ENCODE measurements around the gene POC1A. TPM values are rescaled to one million over a fixed set of nuclear protein-coding genes. Genes with fewer than 3 reads are reported as not detected.

Gene POC1A
- total and polyA plus RNA-seq, 4 experiments from 2014 or later, result 0.36 to 2.4 (median 1.0) TPM

DNA sequence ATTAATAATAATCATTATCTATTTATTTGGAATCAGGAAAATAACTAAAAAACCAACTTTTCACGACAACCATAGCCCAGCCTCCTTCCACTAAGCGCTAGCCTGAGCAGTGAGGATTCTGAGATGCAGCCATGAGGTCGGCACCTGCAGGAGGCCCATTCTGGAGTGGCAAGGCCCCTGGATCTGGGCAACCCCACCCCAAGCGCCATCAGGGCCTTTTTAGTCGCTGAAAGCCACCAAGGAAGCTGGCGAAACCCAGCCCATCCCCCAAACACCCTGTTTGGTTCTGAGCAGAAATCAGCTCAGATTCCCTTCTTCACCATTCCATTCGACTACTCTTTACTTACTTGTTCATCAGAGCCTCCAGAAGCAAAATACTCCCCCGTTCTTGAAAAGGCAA, 29.5 kb downstream of the POC1A start:
- H3K36me3 ChIP-seq (ENCODE audit: insufficient read depth, low read length), result no peaks in the 10 kb centered on the region
- H3K4me1 ChIP-seq (ENCODE audit: insufficient read depth, low read length), result no peaks in the 10 kb centered on the region
- Mint-ChIP-seq H3K27me3 (no peaks in the 10 kb centered on the region), H3K27ac (no peak overlapping the region), H3K9me3 (no peaks in the 10 kb centered on the region), H3K4me3 (no peak overlapping the region), H3K36me3 (no peaks in the 10 kb centered on the region), H3K4me1 (no peaks in the 10 kb centered on the region)
- intact Hi-C loops (cut with micrococcal nuclease), result no loop called here
- H3K27ac ChIP-seq (ENCODE audit: low read depth, low read length), result no peak overlapping the region
- ChIA-PET CTCF (ENCODE audit: partially characterized antibody) (interaction anchor here (0.9 to 9.1 kb wide), 5 partner anchors 15 to 183 kb away, joined by 3 to 132 read pairs (median 4); partner anchors contain the start of genes PARP3 and RRP9), POLR2A (ENCODE audit: partially characterized antibody) (no interaction called here)
- no peaks in the 10 kb centered on the region for H3K9me3 ChIP-seq (ENCODE audit: control insufficient read depth in 1 of 2, low read length in 2 of 2)
- H3K4me3 ChIP-seq (ENCODE audit: low read length in 2 of 2), result no peak overlapping the region
- DNase-seq, result no peak
- no peaks in the 10 kb centered on the region for H3K27me3 ChIP-seq (ENCODE audit: insufficient read depth, low read length)

- POLR2A ChIA-PET (ENCODE audit: partially characterized antibody), result interaction anchor here (2.0 kb wide), 1 partner anchor 123 kb away, joined by 10 read pairs; no protein-coding TSS in a partner anchor
Observed at GRCh38 chr3:52124126-52124525, 30.1 kb downstream of the POC1A start.

DNA sequence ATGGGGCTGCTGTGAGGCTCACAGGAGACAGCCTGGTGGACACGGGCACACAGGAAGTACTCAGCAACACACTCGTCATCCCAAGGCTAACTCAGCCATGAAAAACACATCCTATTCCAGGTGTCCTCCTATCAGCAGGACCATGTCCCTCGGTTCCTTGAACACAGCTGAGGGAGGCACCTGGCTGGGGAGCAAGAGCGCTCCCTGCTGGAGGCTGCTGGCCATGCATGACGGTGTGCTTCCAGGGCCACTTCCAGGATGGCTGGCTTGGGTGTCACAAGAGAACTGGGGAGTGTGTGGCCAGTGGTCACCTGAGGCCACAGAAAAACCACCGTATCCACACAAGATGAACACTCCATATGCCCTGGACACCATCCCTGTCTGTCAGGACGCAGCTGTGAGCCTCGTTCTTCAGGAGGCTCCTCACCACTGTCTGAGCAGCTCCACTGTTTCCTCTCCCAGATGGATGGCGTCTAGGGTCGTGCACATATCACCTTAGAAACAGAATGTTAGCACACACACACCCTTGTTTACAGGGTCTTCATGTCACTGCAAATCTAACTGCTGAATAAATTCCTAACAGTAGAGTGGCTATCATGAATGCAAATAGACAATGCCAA, 31.0 kb downstream of the POC1A start:
- no peaks in the 10 kb centered on the region for H3K36me3 ChIP-seq (ENCODE audit: insufficient read depth, low read length)
- H3K4me1 ChIP-seq (ENCODE audit: insufficient read depth, low read length), result no peaks in the 10 kb centered on the region
- Mint-ChIP-seq H3K27ac (no peak overlapping the region), H3K9me3 (no peaks in the 10 kb centered on the region), H3K36me3 (no peaks in the 10 kb centered on the region), H3K27me3 (no peaks in the 10 kb centered on the region), H3K4me1 (no peaks in the 10 kb centered on the region), H3K4me3 (no peak overlapping the region)
- ChIA-PET CTCF (ENCODE audit: partially characterized antibody) (interaction anchor here (0.7 to 9.1 kb wide), 14 partner anchors 12 to 181 kb away, joined by 3 to 132 read pairs (median 5); partner anchors contain the start of genes PARP3 and RRP9), POLR2A (ENCODE audit: partially characterized antibody) (interaction anchor here (1.5 to 2.0 kb wide), 3 partner anchors 70 to 122 kb away, joined by 4 to 10 read pairs (median 7); no protein-coding TSS in a partner anchor)
- no peak overlapping the region for H3K4me3 ChIP-seq (ENCODE audit: low read length in 2 of 2)
- intact Hi-C loops (cut with micrococcal nuclease), result loop anchor here (1.0 kb wide), 6 partner anchors 21 to 216 kb away; partner anchors contain the start of gene PARP3
- H3K27ac ChIP-seq (ENCODE audit: low read depth, low read length), result no peak overlapping the region
- no peaks in the 10 kb centered on the region for H3K9me3 ChIP-seq (ENCODE audit: control insufficient read depth in 1 of 2, low read length in 2 of 2)
- DNase-seq, result peak; percentile 66 to 79 (median 70)
- no peaks in the 10 kb centered on the region for H3K27me3 ChIP-seq (ENCODE audit: insufficient read depth, low read length)

More at GRCh38 chr3:52124126-52124525, 30.1 kb downstream of the POC1A start:
- no peaks in the 10 kb centered on the region for H3K27me3 Mint-ChIP-seq
- no peaks in the 10 kb centered on the region for H3K4me1 Mint-ChIP-seq
- Histone ChIP-seq H3K27ac (ENCODE audit: low read depth, low read length) (no peak overlapping the region), H3K36me3 (ENCODE audit: insufficient read depth, low read length) (no peaks in the 10 kb centered on the region), H3K4me1 (ENCODE audit: insufficient read depth, low read length) (no peaks in the 10 kb centered on the region), H3K9me3 (ENCODE audit: control insufficient read depth in 1 of 2, low read length in 2 of 2) (no peaks in the 10 kb centered on the region), H3K27me3 (ENCODE audit: insufficient read depth, low read length) (no peaks in the 10 kb centered on the region), H3K4me3 (ENCODE audit: low read length in 2 of 2) (no peak overlapping the region)
- no peak overlapping the region for H3K27ac Mint-ChIP-seq
- DNase-seq, result no peak
- no peak overlapping the region for H3K4me3 Mint-ChIP-seq
- CTCF ChIA-PET (ENCODE audit: partially characterized antibody), result interaction anchor here (0.7 to 9.1 kb wide), 9 partner anchors 11 to 182 kb away, joined by 3 to 132 read pairs (median 5); partner anchors contain the start of genes PARP3 and RRP9
- no peaks in the 10 kb centered on the region for H3K36me3 Mint-ChIP-seq
- no peaks in the 10 kb centered on the region for H3K9me3 Mint-ChIP-seq
- intact Hi-C loops (cut with micrococcal nuclease), result no loop called here

DNA sequence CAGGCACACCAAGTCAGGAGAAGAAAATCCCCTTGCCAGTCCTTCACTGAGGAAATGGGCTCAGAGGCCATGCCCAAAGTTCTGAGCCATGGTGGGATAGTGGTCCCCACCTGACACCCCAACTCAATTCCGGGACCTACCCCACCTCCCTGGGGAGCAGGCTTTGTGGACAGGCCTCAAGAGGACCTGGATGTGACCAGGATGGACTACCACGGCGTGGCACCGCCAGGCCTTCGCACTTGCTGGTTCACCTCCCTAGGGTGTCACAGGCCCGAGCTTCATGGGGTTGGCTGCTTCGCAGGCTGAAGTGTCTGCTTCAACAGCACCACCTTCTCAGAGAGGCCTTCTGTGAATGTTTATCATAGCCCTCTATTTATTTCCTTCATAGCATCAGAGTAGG, 31.7 kb downstream of the POC1A start:
- intact Hi-C loops (cut with micrococcal nuclease), result no loop called here
- DNase-seq, result no peak
- Mint-ChIP-seq H3K4me1 (no peaks in the 10 kb centered on the region), H3K36me3 (no peaks in the 10 kb centered on the region), H3K27me3 (no peaks in the 10 kb centered on the region), H3K4me3 (no peak overlapping the region), H3K9me3 (no peaks in the 10 kb centered on the region), H3K27ac (peak overlapping the region in 3 of 7 donors; percentile 2 to 59 (median 37))
- Histone ChIP-seq H3K4me3 (ENCODE audit: low read length in 2 of 2) (no peak overlapping the region), H3K36me3 (ENCODE audit: insufficient read depth, low read length) (no peaks in the 10 kb centered on the region), H3K4me1 (ENCODE audit: insufficient read depth, low read length) (no peaks in the 10 kb centered on the region), H3K27ac (ENCODE audit: low read depth, low read length) (no peak overlapping the region), H3K27me3 (ENCODE audit: insufficient read depth, low read length) (no peaks in the 10 kb centered on the region), H3K9me3 (ENCODE audit: control insufficient read depth in 1 of 2, low read length in 2 of 2) (no peaks in the 10 kb centered on the region)
- CTCF ChIA-PET (ENCODE audit: partially characterized antibody), result interaction anchor here (0.8 to 9.1 kb wide), 13 partner anchors 12 to 180 kb away, joined by 3 to 132 read pairs (median 5); partner anchors contain the start of genes DUSP7, PARP3 and RRP9
- POLR2A ChIA-PET (ENCODE audit: partially characterized antibody), result interaction anchor here (1.5 to 2.0 kb wide), 3 partner anchors 69 to 121 kb away, joined by 4 to 10 read pairs (median 7); no protein-coding TSS in a partner anchor

GRCh38 chr3:52121813-52122212, 32.4 kb downstream of the POC1A start:
- intact Hi-C loops (cut with micrococcal nuclease), result no loop called here
- H3K4me3 ChIP-seq (ENCODE audit: low read length in 2 of 2), result no peak overlapping the region
- H3K27ac ChIP-seq (ENCODE audit: low read depth, low read length), result no peak overlapping the region
- DNase-seq, result no peak
- H3K4me1 ChIP-seq (ENCODE audit: insufficient read depth, low read length), result no peaks in the 10 kb centered on the region
- Mint-ChIP-seq H3K27me3 (no peaks in the 10 kb centered on the region), H3K4me1 (no peaks in the 10 kb centered on the region), H3K9me3 (no peaks in the 10 kb centered on the region), H3K4me3 (no peak overlapping the region), H3K36me3 (no peaks in the 10 kb centered on the region), H3K27ac (no peak overlapping the region)
- H3K27me3 ChIP-seq (ENCODE audit: insufficient read depth, low read length), result no peaks in the 10 kb centered on the region
- H3K9me3 ChIP-seq (ENCODE audit: control insufficient read depth in 1 of 2, low read length in 2 of 2), result no peaks in the 10 kb centered on the region
- CTCF ChIA-PET (ENCODE audit: partially characterized antibody), result interaction anchor here (0.8 to 9.1 kb wide), 9 partner anchors 22 to 179 kb away, joined by 3 to 132 read pairs (median 15); partner anchors contain the start of genes PARP3, RPL29 and RRP9
- H3K36me3 ChIP-seq (ENCODE audit: insufficient read depth, low read length), result no peaks in the 10 kb centered on the region
- POLR2A ChIA-PET (ENCODE audit: partially characterized antibody), result interaction anchor here (1.1 to 1.5 kb wide), 2 partner anchors 68 to 118 kb away, joined by 3 to 4 read pairs; no protein-coding TSS in a partner anchor

- H3K27me3 Mint-ChIP-seq, result no peaks in the 10 kb centered on the region
- intact Hi-C loops (cut with micrococcal nuclease), result no loop called here
Observed at GRCh38 chr3:52121464-52121805, 32.8 kb downstream of the POC1A start.

More at GRCh38 chr3:52121464-52121805, 32.8 kb downstream of the POC1A start:
- Histone ChIP-seq H3K4me1 (ENCODE audit: insufficient read depth, low read length) (no peaks in the 10 kb centered on the region), H3K36me3 (ENCODE audit: insufficient read depth, low read length) (no peaks in the 10 kb centered on the region), H3K27me3 (ENCODE audit: insufficient read depth, low read length) (no peaks in the 10 kb centered on the region), H3K9me3 (ENCODE audit: control insufficient read depth in 1 of 2, low read length in 2 of 2) (no peaks in the 10 kb centered on the region), H3K27ac (ENCODE audit: low read depth, low read length) (no peak overlapping the region), H3K4me3 (ENCODE audit: low read length in 2 of 2) (no peak overlapping the region)
- Mint-ChIP-seq H3K9me3 (no peaks in the 10 kb centered on the region), H3K4me3 (no peak overlapping the region), H3K27ac (peak overlapping the region in 2 of 7 donors; percentile 19 to 25), H3K36me3 (no peaks in the 10 kb centered on the region), H3K4me1 (no peaks in the 10 kb centered on the region)
- DNase-seq, result no peak
- POLR2A ChIA-PET (ENCODE audit: partially characterized antibody), result interaction anchor here (1.1 kb wide), 1 partner anchor 68 kb away, joined by 3 read pairs; no protein-coding TSS in a partner anchor
- CTCF ChIA-PET (ENCODE audit: partially characterized antibody), result interaction anchor here (0.8 to 9.1 kb wide), 8 partner anchors 9 to 179 kb away, joined by 3 to 132 read pairs (median 16); partner anchors contain the start of genes PARP3, RPL29 and RRP9

Measured in CD4-positive, alpha-beta memory T cell (primary cell).